Non-pigmented ciliary epithelial cell (primary cell): ENCODE results near the gene SPACDR.
A peak's percentile ranks its signal among the peaks of the same experiment; 100 is the strongest.

Experiments used
- DNase-seq: peaks from one replicate; pipeline ENCODE4 v3.0.0-alpha.2; 2010; ENCODE audit warnings: low read depth

SPACDR gene

DNA sequence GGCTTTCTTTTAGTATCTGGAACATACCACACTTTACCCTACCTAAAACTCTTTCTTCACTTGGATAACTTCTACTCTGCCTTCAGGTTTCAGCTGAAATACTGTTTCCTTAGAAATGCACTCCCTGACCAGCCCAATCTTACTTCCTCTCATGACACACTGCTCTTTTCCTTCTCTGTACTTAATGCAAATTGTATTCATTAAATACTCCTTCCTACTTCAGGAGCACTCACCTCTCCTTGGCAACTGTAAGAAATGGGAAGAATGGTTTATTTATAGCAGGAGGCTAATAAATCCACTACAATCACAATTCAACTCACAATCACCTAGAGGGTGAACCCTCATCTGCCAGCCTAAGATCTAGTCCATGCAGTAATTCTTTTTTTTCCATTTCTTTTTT, 50.7 kb downstream of the SPACDR start:
- DNase-seq = no peak

DNA sequence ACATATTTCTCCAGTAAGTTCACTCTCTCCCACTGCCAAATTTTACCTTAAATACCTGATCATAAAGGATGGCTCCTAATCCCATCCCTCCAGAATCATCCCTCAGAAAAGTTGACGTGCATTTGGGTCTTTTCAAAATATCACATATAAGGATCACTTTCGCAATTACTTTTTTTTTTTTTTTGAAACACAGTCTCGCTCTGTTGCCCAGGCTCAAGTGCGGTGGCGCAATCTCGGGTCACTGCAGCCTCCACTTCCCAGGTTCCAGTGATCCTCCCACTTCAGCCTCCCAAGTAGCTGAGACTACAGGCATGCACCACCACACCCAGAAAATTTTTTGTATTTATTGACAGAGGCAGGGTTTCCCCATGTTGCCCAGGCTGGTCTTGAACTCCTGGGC, 53.0 kb downstream of the SPACDR start:
- DNase-seq = no peak

DNA sequence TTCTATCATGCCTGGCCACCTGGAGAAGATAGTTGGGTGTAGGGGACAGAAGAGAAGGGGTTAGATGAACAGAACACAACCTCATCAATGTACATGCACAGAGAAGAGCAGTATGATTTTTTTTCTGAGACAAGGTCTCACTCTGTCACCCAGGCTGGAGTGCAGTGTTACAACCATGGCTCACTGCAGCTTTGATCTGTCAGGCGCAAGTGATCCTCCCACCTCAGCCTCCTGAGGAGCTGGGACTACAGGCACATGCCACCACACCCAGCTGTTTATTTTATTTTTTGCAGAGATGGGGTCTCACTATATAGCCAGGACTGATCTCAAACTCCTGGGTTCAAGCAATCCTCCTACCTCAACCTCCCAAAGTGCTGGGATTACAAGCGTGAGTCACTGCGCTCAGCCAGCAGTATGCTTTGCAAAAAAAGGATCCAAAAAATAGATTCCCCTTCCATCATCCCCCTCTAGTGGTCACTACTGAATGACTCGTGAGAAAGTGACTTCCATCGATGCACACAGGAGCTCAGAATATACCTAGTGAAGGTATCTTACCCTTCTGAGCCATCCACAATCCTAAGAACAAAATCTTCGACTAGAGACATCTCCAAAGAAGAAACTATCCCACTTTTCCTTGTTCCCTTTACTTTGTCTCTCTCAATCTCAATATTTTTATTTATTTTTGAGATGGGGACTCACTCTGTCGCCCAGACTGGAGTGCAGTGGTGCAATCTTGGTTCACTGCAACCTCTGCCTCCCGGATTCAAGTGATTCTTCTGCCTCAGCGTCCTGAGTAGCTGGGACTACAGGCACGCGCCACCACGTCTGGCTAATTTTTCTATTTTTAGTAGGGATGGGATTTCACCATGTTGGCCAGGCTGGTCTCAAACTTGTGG, 56.5 kb downstream of the SPACDR start:
- peak; percentile 59 for DNase-seq

DNA sequence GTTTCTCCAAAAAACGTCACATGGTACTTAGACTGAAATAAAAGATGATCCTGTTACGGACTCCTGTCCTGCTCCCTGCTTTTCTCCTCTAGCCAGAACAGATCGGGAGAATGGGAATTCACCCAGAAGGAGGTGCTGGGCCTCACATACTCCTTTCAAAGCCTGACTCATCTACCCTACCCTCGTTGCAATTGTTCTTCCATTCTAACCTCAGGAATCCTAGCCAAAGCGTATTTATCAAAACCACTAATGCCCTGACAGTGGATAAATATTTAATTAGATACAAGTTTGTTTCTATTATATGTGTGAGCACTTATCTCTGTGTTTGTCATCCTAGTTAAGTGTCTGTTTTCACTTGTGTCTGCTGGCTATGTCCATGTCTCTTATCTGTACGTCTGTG, 57.3 kb downstream of the SPACDR start:
- peak; percentile 51 for DNase-seq
